ENCODE measurements around the gene NEK6.

The NEK6 gene

GRCh38 chr9:124398191-124398935, 140.6 kb downstream of the NEK6 start:
- DNase-seq (ENCODE audit: insufficient read length, low spot score) (no peak), FAIRE-seq (no peak)
- TF ChIP-seq CTCF (IDR thresholded peaks at IDR 0.05; ENCODE audit: insufficient read depth, missing control alignments) = no peak

DNA sequence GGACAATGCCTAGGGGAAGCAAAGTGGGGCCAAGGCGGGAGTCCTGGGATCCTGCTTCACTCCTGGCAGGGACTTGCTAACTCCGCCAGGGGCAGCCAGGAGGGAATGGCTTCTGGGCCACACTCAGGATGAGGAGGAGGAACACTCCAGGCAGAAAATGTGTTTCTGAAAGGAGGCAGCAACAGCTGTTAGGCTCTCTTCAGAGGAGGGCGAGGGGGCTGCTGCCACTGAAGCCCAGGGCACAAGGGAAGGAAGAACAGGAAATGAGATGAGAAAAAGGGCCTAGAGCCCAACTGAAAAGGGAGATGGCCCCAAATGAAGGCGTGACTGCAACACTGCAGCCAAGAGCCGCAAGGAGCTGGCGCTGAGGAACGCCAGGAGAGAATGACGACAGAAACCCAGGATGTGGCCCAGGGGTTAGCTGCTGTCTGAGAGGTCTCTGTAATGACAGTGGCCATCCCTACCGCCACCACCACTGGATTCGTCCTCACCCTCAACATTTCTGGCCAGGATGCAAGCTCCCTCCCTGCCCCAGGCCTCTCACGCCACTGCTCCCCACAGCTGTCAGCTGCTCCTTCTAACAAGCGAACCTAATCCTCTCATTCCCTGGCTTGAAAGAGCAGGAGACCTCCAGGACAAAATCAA, 141.7 kb downstream of the NEK6 start:
- no peak for TF ChIP-seq CTCF (IDR thresholded peaks at IDR 0.05; ENCODE audit: insufficient read depth, missing control alignments)
- no peak for FAIRE-seq
- DNase-seq (ENCODE audit: insufficient read length, low spot score) = no peak

GRCh38 chr9:124399968-124400940, 142.5 kb downstream of the NEK6 start:
- DNase-seq (ENCODE audit: insufficient read length, low spot score) (no peak), FAIRE-seq (no peak)
- TF ChIP-seq CTCF (IDR thresholded peaks at IDR 0.05; ENCODE audit: insufficient read depth, missing control alignments) = no peak

Measured in D721Med (cell line).